ENCODE measurements around the gene PPT2. TPM values are rescaled to one million over a fixed set of nuclear protein-coding genes. Genes with fewer than 3 reads are reported as not detected.
A peak's percentile ranks its signal among the peaks of the same experiment; 100 is the strongest.

PPT2 gene
- total and polyA plus RNA-seq, 2 donors (not counting 1 experiment from before 2014, with no cell fraction given), result 13.7 to 37.3 TPM

DNA sequence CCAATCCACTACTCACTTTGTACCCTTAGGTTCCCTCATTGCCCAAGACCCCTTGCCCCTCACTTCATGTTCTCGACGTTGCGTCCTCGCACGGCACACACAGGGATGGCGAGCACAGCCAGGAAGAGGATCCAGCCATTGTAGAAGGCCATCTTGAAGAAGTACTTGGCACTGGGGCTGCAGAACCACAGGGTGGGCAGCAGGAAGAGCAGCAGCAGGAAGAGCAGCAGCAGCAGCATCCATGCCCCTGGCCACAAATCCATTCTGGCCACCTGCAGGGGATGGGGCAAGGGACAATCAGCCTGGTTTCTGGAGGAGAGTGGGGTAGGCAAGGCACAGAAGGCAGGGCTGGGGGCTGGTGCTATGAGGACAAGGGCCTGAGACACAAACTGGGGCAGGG lies 17.3 kb downstream of the PPT2 start:
- Histone ChIP-seq H3K27ac (ENCODE audit: insufficient read depth, low read length) (no peak overlapping the region), H3K27me3 (ENCODE audit: control insufficient read depth, insufficient read depth, low read length) (no peaks in the 10 kb centered on the region), H3K36me3 (ENCODE audit: control insufficient read depth, insufficient read depth, low read length) (peaks cover 31% of the 10 kb centered on the region), H3K9ac (ENCODE audit: insufficient read depth, low read length) (no peak overlapping the region), H3K9me3 (ENCODE audit: control insufficient read depth, insufficient read depth, low read depth, low read length) (no peaks in the 10 kb centered on the region), H4K20me1 (ENCODE audit: control insufficient read depth, extremely low read depth, insufficient read depth, low read length) (no peaks in the 10 kb centered on the region), H3K4me2 (ENCODE audit: extremely low read depth, insufficient read depth, low read length) (no peak overlapping the region), H3K4me3 (replicated peaks in 1 of 4; ENCODE audit: control extremely low read depth in 1 of 4, insufficient read depth in 1 of 4, low read depth in 3 of 4, low read length in 4 of 4) (no peak overlapping the region), H3K79me2 (ENCODE audit: control insufficient read depth, insufficient read depth, low read length) (peaks cover 31% of the 10 kb centered on the region), H3K4me1 (ENCODE audit: control insufficient read depth, extremely low read depth, insufficient read depth, low read length) (peaks cover 8% of the 10 kb centered on the region), H2AFZ (ENCODE audit: low read length) (no peak overlapping the region)
- TF ChIP-seq, protein P1, sequence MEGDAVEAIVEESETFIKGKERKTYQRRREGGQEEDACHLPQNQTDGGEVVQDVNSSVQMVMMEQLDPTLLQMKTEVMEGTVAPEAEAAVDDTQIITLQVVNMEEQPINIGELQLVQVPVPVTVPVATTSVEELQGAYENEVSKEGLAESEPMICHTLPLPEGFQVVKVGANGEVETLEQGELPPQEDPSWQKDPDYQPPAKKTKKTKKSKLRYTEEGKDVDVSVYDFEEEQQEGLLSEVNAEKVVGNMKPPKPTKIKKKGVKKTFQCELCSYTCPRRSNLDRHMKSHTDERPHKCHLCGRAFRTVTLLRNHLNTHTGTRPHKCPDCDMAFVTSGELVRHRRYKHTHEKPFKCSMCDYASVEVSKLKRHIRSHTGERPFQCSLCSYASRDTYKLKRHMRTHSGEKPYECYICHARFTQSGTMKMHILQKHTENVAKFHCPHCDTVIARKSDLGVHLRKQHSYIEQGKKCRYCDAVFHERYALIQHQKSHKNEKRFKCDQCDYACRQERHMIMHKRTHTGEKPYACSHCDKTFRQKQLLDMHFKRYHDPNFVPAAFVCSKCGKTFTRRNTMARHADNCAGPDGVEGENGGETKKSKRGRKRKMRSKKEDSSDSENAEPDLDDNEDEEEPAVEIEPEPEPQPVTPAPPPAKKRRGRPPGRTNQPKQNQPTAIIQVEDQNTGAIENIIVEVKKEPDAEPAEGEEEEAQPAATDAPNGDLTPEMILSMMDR (conservative IDR thresholded peaks at IDR 0.05 in 1 of 2, IDR thresholded peaks at IDR 0.05 in 1 of 2; ENCODE audit: low read depth in 1 of 2, low read length in 2 of 2), result no peak
- no peak for TF ChIP-seq EZH2 (IDR thresholded peaks at IDR 0.05; ENCODE audit: low read length, missing control alignments)
- no peak for DNase-seq (ENCODE audit: low read depth in 2 of 2)

DNA sequence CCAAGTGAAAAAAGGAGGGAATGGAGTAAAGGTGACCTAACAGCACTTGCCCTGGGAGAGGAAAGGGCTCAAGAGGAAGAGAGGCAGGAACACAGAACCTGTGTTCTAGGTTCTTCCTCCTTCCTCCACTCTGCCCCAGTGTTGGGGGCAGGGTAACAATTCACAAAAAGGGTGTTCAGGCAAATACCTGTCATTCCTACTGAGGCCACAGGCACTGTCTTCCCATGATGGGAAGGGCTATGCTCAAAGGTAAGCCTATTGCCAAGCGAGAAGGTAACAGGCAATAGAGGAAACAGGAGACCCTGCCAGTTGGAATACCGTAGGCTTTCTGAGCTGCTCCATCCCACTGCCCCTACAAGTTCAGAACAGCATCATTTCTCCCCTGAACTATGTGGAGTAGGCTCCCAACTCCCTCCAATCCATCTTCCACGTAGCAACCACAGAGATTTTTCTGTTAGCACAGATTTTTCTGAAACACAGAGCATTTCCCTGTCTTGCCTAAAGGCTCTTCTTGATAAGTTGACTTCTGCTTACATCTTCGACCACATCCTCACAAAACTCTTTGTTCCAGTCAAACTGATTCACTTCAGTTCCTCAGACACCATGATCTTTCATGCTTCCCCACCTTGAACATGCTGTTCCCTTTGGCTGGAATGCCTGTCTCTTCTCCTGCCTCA lies 19.2 kb downstream of the PPT2 start:
- H3K27me3 ChIP-seq (ENCODE audit: control insufficient read depth, insufficient read depth, low read length), result no peaks in the 10 kb centered on the region
- H3K79me2 ChIP-seq (ENCODE audit: control insufficient read depth, insufficient read depth, low read length), result peaks cover 31% of the 10 kb centered on the region
- no peaks in the 10 kb centered on the region for H3K9me3 ChIP-seq (ENCODE audit: control insufficient read depth, insufficient read depth, low read depth, low read length)
- TF ChIP-seq, protein P1 (conservative IDR thresholded peaks at IDR 0.05 in 1 of 2, IDR thresholded peaks at IDR 0.05 in 1 of 2; ENCODE audit: low read depth in 1 of 2, low read length in 2 of 2), result no peak
- no peak for TF ChIP-seq EZH2 (IDR thresholded peaks at IDR 0.05; ENCODE audit: low read length, missing control alignments)
- DNase-seq (ENCODE audit: low read depth in 2 of 2), result no peak
- H3K4me1 ChIP-seq (ENCODE audit: control insufficient read depth, extremely low read depth, insufficient read depth, low read length), result peaks cover 16% of the 10 kb centered on the region
- H3K4me3 ChIP-seq (replicated peaks in 1 of 4; ENCODE audit: control extremely low read depth in 1 of 4, insufficient read depth in 1 of 4, low read depth in 3 of 4, low read length in 4 of 4), result no peak overlapping the region
- H3K36me3 ChIP-seq (ENCODE audit: control insufficient read depth, insufficient read depth, low read length), result peaks cover 20% of the 10 kb centered on the region
- no peak overlapping the region for H3K4me2 ChIP-seq (ENCODE audit: extremely low read depth, insufficient read depth, low read length)
- no peak overlapping the region for H2AFZ ChIP-seq (ENCODE audit: low read length)
- no peak overlapping the region for H3K9ac ChIP-seq (ENCODE audit: insufficient read depth, low read length)
- H4K20me1 ChIP-seq (ENCODE audit: control insufficient read depth, extremely low read depth, insufficient read depth, low read length), result no peaks in the 10 kb centered on the region
- H3K27ac ChIP-seq (ENCODE audit: insufficient read depth, low read length), result no peak overlapping the region

DNA sequence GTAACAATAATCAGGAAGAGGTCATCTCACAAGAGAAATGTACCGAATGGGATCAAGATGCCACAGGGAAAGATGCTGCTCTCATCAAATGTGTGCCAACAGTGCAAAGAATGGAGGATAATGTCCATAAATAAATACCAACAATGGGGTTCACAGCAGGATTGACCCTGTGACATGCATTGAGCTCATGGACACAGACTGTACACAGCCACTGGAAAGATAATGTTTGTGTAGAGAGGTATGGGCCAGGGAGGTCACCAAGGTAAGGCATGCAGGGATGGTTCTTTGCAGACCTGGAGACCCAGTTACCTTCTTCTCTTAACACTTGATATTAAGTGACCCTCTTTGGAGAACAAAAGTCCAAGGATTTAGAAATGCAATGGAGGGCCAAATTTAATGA lies 20.5 kb downstream of the PPT2 start:
- peak overlapping the region; percentile 95 for H3K4me2 ChIP-seq (ENCODE audit: extremely low read depth, insufficient read depth, low read length)
- no peak for TF ChIP-seq EZH2 (IDR thresholded peaks at IDR 0.05; ENCODE audit: low read length, missing control alignments)
- TF ChIP-seq, protein P1 (conservative IDR thresholded peaks at IDR 0.05 in 1 of 2, IDR thresholded peaks at IDR 0.05 in 1 of 2; ENCODE audit: low read depth in 1 of 2, low read length in 2 of 2), result no peak
- H4K20me1 ChIP-seq (ENCODE audit: control insufficient read depth, extremely low read depth, insufficient read depth, low read length), result no peaks in the 10 kb centered on the region
- no peak for DNase-seq (ENCODE audit: low read depth in 2 of 2)
- H2AFZ ChIP-seq (ENCODE audit: low read length), result no peak overlapping the region
- peak overlapping the region in 2 of 4 experiments; percentile 93 to 99 for H3K4me3 ChIP-seq (replicated peaks in 1 of 4; ENCODE audit: control extremely low read depth in 1 of 4, insufficient read depth in 1 of 4, low read depth in 3 of 4, low read length in 4 of 4)
- H3K9ac ChIP-seq (ENCODE audit: insufficient read depth, low read length), result no peak overlapping the region
- peaks cover 39% of the 10 kb centered on the region for H3K79me2 ChIP-seq (ENCODE audit: control insufficient read depth, insufficient read depth, low read length)
- no peak overlapping the region for H3K27ac ChIP-seq (ENCODE audit: insufficient read depth, low read length)
- peaks cover 15% of the 10 kb centered on the region for H3K36me3 ChIP-seq (ENCODE audit: control insufficient read depth, insufficient read depth, low read length)
- H3K9me3 ChIP-seq (ENCODE audit: control insufficient read depth, insufficient read depth, low read depth, low read length), result no peaks in the 10 kb centered on the region
- H3K27me3 ChIP-seq (ENCODE audit: control insufficient read depth, insufficient read depth, low read length), result no peaks in the 10 kb centered on the region
- H3K4me1 ChIP-seq (ENCODE audit: control insufficient read depth, extremely low read depth, insufficient read depth, low read length), result peaks cover 18% of the 10 kb centered on the region

All from fibroblast of lung (primary cell).